NCI-H524 treated with DMSO at 0.1 percent for 48 hours (cell line): ENCODE results near the gene PUM2.

Experiments used
- DNase-seq: peaks from one replicate; lab custom pipeline; 2025; lab: John Stamatoyannopoulos, UW

The PUM2 gene

GRCh38 chr2:20339012-20339411 is 11.6 kb downstream of the PUM2 start:
- DNase-seq: no peak

- no peak for DNase-seq
Observed at GRCh38 chr2:20334605-20335203, 15.9 kb downstream of the PUM2 start.

- DNase-seq: no peak
Observed at GRCh38 chr2:20333738-20334137, 16.9 kb downstream of the PUM2 start.

- DNase-seq: no peak
Observed at GRCh38 chr2:20330192-20330591, 20.5 kb downstream of the PUM2 start.

GRCh38 chr2:20327370-20327769 is 23.3 kb downstream of the PUM2 start:
- no peak for DNase-seq

- DNase-seq: no peak
Observed at GRCh38 chr2:20326163-20326780, 24.4 kb downstream of the PUM2 start.

GRCh38 chr2:20322527-20323300 is 27.9 kb downstream of the PUM2 start:
- DNase-seq: no peak

- DNase-seq: no peak
Observed at GRCh38 chr2:20317690-20318089, 33.0 kb downstream of the PUM2 start.

GRCh38 chr2:20317197-20317596 is 33.4 kb downstream of the PUM2 start:
- DNase-seq: no peak

- DNase-seq: no peak
Observed at GRCh38 chr2:20314562-20315501, 35.8 kb downstream of the PUM2 start.

GRCh38 chr2:20313659-20314058 is 37.0 kb downstream of the PUM2 start:
- no peak for DNase-seq

- no peak for DNase-seq
Observed at GRCh38 chr2:20309001-20309400, 41.6 kb downstream of the PUM2 start.

- no peak for DNase-seq
Observed at GRCh38 chr2:20307311-20307710, 43.3 kb downstream of the PUM2 start.

GRCh38 chr2:20304411-20304810 is 46.2 kb downstream of the PUM2 start:
- DNase-seq: no peak

GRCh38 chr2:20303966-20304365 is 46.7 kb downstream of the PUM2 start:
- DNase-seq: no peak

GRCh38 chr2:20302019-20302418 is 48.6 kb downstream of the PUM2 start:
- DNase-seq: no peak

- no peak for DNase-seq
Observed at GRCh38 chr2:20300656-20301055, 50.0 kb downstream of the PUM2 start.

GRCh38 chr2:20299113-20299512 is 51.5 kb downstream of the PUM2 start:
- DNase-seq: no peak

- DNase-seq: no peak
Observed at GRCh38 chr2:20294231-20294630, 56.4 kb downstream of the PUM2 start.

- DNase-seq: no peak
Observed at GRCh38 chr2:20292984-20293383, 57.7 kb downstream of the PUM2 start.

- no peak for DNase-seq
Observed at GRCh38 chr2:20291846-20292408, 58.7 kb downstream of the PUM2 start.

GRCh38 chr2:20291106-20291564 is 59.5 kb downstream of the PUM2 start:
- DNase-seq: no peak
